ENCODE data around the gene QARS1.

The QARS1 gene

GRCh38 chr3:49054344-49054862 lies 50.2 kb downstream of the QARS1 start:
- DNase-seq (ENCODE audit: extremely low read depth in 1 of 2, low read depth in 1 of 2): no peak

DNA sequence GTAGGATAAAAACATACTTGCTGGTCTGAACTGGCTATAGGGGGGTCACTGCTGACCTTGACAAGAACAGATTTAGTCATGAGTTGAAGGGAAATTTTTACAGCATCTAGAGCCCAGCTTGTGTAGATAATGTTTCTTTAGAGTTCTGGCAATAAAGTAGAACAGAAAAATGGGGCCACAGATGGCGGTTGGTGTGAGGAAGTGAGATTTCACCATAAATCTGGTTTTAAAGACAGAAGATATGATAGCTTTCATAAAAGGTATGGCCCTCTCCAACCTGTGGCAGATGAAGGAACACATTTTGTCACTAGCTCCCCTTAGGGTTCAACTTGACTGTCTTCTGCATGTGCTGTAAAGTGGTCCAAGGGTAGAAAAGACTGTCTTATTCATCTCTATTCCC lies 51.0 kb downstream of the QARS1 start:
- DNase-seq (ENCODE audit: extremely low read depth in 1 of 2, low read depth in 1 of 2): no peak

Measured in stimulated activated CD8-positive, alpha-beta memory T cell treated with anti-CD3 and anti-CD28 coated beads, Interleukin-7, amount 100 ng/mL, for 48 hours (primary cell).